Trophoblast cell (in vitro differentiated cells and primary cell): Measurements from ENCODE around the gene CEL.
"Not testable (repeated sequence)": the region's sequence is repeated elsewhere in the genome, so short reads cannot be mapped to it uniquely, and the experiment has no call there.

Source experiments
- DNase-seq, 2 donors: peaks; one replicate each; pipeline ENCODE4 v3.0.0-alpha.2; 2016
- H2AFZ ChIP-seq: 2 replicates; pipeline ENCODE4 v1.6.1; 2013; ENCODE audit warnings: low read length, moderate library complexity, mild to moderate bottlenecking; ENCODE audit not compliant: insufficient read depth, poor library complexity
- H2AK5ac ChIP-seq: 2 replicates; pipeline ENCODE4 v1.6.1; 2013; ENCODE audit warnings: mild to moderate bottlenecking, low read length
- H2BK120ac ChIP-seq: 2 replicates; pipeline ENCODE4 v1.6.1; 2013; ENCODE audit warnings: low read length, mild to moderate bottlenecking, moderate library complexity; ENCODE audit not compliant: insufficient read depth, poor library complexity
- H2BK12ac ChIP-seq: 2 replicates; pipeline ENCODE4 v1.6.1; 2013; ENCODE audit warnings: mild to moderate bottlenecking, low read length, moderate library complexity
- H2BK5ac ChIP-seq: 2 replicates; pipeline ENCODE4 v1.6.1; 2013; ENCODE audit warnings: low read length, low read depth, moderate library complexity, mild to moderate bottlenecking; ENCODE audit not compliant: poor library complexity
- H3K14ac ChIP-seq: 2 replicates; pipeline ENCODE4 v1.6.1; 2013; ENCODE audit warnings: mild to moderate bottlenecking, low read length
- H3K18ac ChIP-seq: 2 replicates; pipeline ENCODE4 v1.6.1; 2013; ENCODE audit warnings: mild to moderate bottlenecking, low read length
- H3K23ac ChIP-seq: 2 replicates; pipeline ENCODE4 v1.6.1; 2013; ENCODE audit warnings: low read length
- H3K27ac ChIP-seq: 2 replicates; pipeline ENCODE4 v1.5.1; 2013; ENCODE audit warnings: low read depth, mild to moderate bottlenecking, inconsistent platforms, low read length, moderate library complexity
- H3K27me3 ChIP-seq: 2 replicates; pipeline ENCODE4 v1.6.1; 2013; ENCODE audit warnings: inconsistent platforms, mild to moderate bottlenecking, low read length, moderate library complexity; ENCODE audit not compliant: insufficient read depth
- H3K36me3 ChIP-seq, 2 experiments: 1 replicate in 1 of 2; 2 replicates in 1 of 2; pipeline ENCODE4 v1.6.1; 2013; ENCODE audit warnings: low read length in 2 of 2, mild to moderate bottlenecking in 2 of 2, moderate library complexity in 1 of 2; ENCODE audit not compliant: insufficient read depth in 2 of 2, control insufficient read depth in 1 of 2
- H3K4ac ChIP-seq: 2 replicates; pipeline ENCODE4 v1.6.1; 2013; ENCODE audit warnings: low read depth, mild to moderate bottlenecking, low read length, moderate library complexity
- H3K4me1 ChIP-seq, 2 experiments: 1 replicate in 1 of 2; 2 replicates in 1 of 2; pipeline ENCODE4 v1.6.1; 2013; ENCODE audit warnings: low read length in 2 of 2, mild to moderate bottlenecking in 2 of 2, moderate library complexity in 1 of 2; ENCODE audit not compliant: insufficient read depth in 2 of 2, control insufficient read depth in 1 of 2
- H3K4me2 ChIP-seq: 2 replicates; pipeline ENCODE4 v1.6.1; 2013; ENCODE audit warnings: inconsistent platforms, mild to moderate bottlenecking, low read length, moderate library complexity
- H3K4me3 ChIP-seq: 2 replicates; pipeline ENCODE4 v1.5.1; 2013; ENCODE audit warnings: mild to moderate bottlenecking, low read depth, low read length, inconsistent platforms
- H3K79me1 ChIP-seq: one replicate; pipeline ENCODE4 v1.6.1; 2013; ENCODE audit warnings: low read length
- H3K79me2 ChIP-seq: 2 replicates; pipeline ENCODE4 v1.6.1; 2013; ENCODE audit warnings: low read length, mild to moderate bottlenecking; ENCODE audit not compliant: control insufficient read depth, insufficient read depth, poor library complexity
- H3K9ac ChIP-seq: 2 replicates; pipeline ENCODE4 v1.6.1; 2013; ENCODE audit warnings: mild to moderate bottlenecking, low read length
- H3K9me3 ChIP-seq: 2 replicates; pipeline ENCODE4 v1.6.1; 2013; ENCODE audit warnings: low read depth, mild to moderate bottlenecking, control low read depth, inconsistent platforms, low read length; ENCODE audit not compliant: insufficient read depth
- H4K12ac ChIP-seq: 2 replicates; pipeline ENCODE4 v1.6.1; 2013; ENCODE audit warnings: low read depth, mild to moderate bottlenecking, low read length, moderate library complexity
- H4K8ac ChIP-seq: 2 replicates; pipeline ENCODE4 v1.6.1; 2013; ENCODE audit warnings: low read depth, mild to moderate bottlenecking, low read length, moderate library complexity
- H4K91ac ChIP-seq: one replicate; pipeline ENCODE4 v1.6.1; 2013; ENCODE audit warnings: low read depth, mild to moderate bottlenecking, low read length, moderate library complexity
- WGBS: extraction: QIAGEN DNeasy Blood & Tissue Kit; methylation state at CpG from one replicate; pipeline ENCODE4 v1.1.7; 2013; ENCODE audit warnings: missing lambda C conversion rate; ENCODE audit not compliant: insufficient read length, insufficient coverage; ENCODE audit errors: extremely low coverage; 5-methylcytosine and 5-hydroxymethylcytosine counted together

Gene CEL

GRCh38 chr9:133070500-133070961, 8.8 kb downstream of the CEL start:
- H3K18ac ChIP-seq, H3K4me2 ChIP-seq, H4K8ac ChIP-seq, H3K9me3 ChIP-seq, H3K36me3 ChIP-seq, H3K4ac ChIP-seq, H3K79me2 ChIP-seq, DNase-seq, H3K14ac ChIP-seq, H2BK5ac ChIP-seq, H3K27me3 ChIP-seq, H2BK12ac ChIP-seq, H2BK120ac ChIP-seq, H3K4me3 ChIP-seq, H4K91ac ChIP-seq, H2AFZ ChIP-seq, H2AK5ac ChIP-seq, H3K27ac ChIP-seq, H3K4me1 ChIP-seq, H3K9ac ChIP-seq, H3K79me1 ChIP-seq, H4K12ac ChIP-seq, H3K23ac ChIP-seq: not testable (repeated sequence)
- WGBS: no CpG with 5 or more reads among the region's 17 CpGs

- H3K79me1 ChIP-seq, H3K4me1 ChIP-seq: not testable (repeated sequence)
Observed at GRCh38 chr9:133070985-133071384, 9.2 kb downstream of the CEL start.

GRCh38 chr9:133071484-133072150, 9.8 kb downstream of the CEL start:
- no CpG with 5 or more reads among the region's 33 CpGs for WGBS

More at GRCh38 chr9:133070985-133071384, 9.2 kb downstream of the CEL start:
- H3K27ac ChIP-seq, H3K4me2 ChIP-seq, H2AFZ ChIP-seq, H4K8ac ChIP-seq, H3K23ac ChIP-seq, H3K4me3 ChIP-seq, DNase-seq, H2AK5ac ChIP-seq, H4K91ac ChIP-seq, H2BK12ac ChIP-seq, H3K27me3 ChIP-seq, H4K12ac ChIP-seq, H3K9me3 ChIP-seq, H3K4ac ChIP-seq, H3K9ac ChIP-seq, H2BK5ac ChIP-seq, H3K79me2 ChIP-seq, H3K18ac ChIP-seq, H2BK120ac ChIP-seq, H3K14ac ChIP-seq, H3K36me3 ChIP-seq: not testable (repeated sequence)
- WGBS: no CpG with 5 or more reads among the region's 31 CpGs

GRCh38 chr9:133072210-133072609, 10.4 kb downstream of the CEL start:
- not testable (repeated sequence) for H3K4me3 ChIP-seq
- WGBS: no CpG with 5 or more reads among the region's 5 CpGs

More at GRCh38 chr9:133071484-133072150, 9.8 kb downstream of the CEL start:
- H3K23ac ChIP-seq: no peak overlapping the region
- H3K4ac ChIP-seq: no peak overlapping the region
- no peak overlapping the region for H4K8ac ChIP-seq
- no peak overlapping the region for H2BK5ac ChIP-seq
- H2BK12ac ChIP-seq: no peak overlapping the region
- H2AFZ ChIP-seq: no peak overlapping the region
- H3K4me1 ChIP-seq: peaks cover 2 to 3% of the 10 kb centered on the region in 2 experiments
- no peak overlapping the region for H3K4me3 ChIP-seq
- H3K9ac ChIP-seq: no peak overlapping the region
- no peak overlapping the region for H4K91ac ChIP-seq
- no peak overlapping the region for H3K14ac ChIP-seq
- no peaks in the 10 kb centered on the region for H3K9me3 ChIP-seq
- no peak overlapping the region for H2AK5ac ChIP-seq
- H3K79me1 ChIP-seq: no peaks in the 10 kb centered on the region
- H3K18ac ChIP-seq: no peak overlapping the region
- H3K27ac ChIP-seq: no peak overlapping the region
- no peaks in the 10 kb centered on the region for H3K27me3 ChIP-seq
- no peak overlapping the region for H3K4me2 ChIP-seq
- H3K36me3 ChIP-seq: peaks cover 0 to 3% of the 10 kb centered on the region in 2 experiments
- H2BK120ac ChIP-seq: no peak overlapping the region
- no peaks in the 10 kb centered on the region for H3K79me2 ChIP-seq
- H4K12ac ChIP-seq: no peak overlapping the region
- DNase-seq: no peak

More at GRCh38 chr9:133072210-133072609, 10.4 kb downstream of the CEL start:
- not testable (repeated sequence) for H3K27me3 ChIP-seq, H2BK120ac ChIP-seq, H3K4me1 ChIP-seq, H2AK5ac ChIP-seq, H3K4me2 ChIP-seq, H4K8ac ChIP-seq, H4K12ac ChIP-seq, H3K9me3 ChIP-seq, H4K91ac ChIP-seq, H3K14ac ChIP-seq, DNase-seq, H3K79me2 ChIP-seq, H3K18ac ChIP-seq, H3K4ac ChIP-seq, H2BK12ac ChIP-seq, H2AFZ ChIP-seq, H2BK5ac ChIP-seq, H3K9ac ChIP-seq, H3K79me1 ChIP-seq, H3K36me3 ChIP-seq, H3K27ac ChIP-seq, H3K23ac ChIP-seq
